Measurements from ENCODE around the gene CDH22. TPM values are rescaled to one million over a fixed set of nuclear protein-coding genes. Genes with fewer than 3 reads are reported as not detected.

Gene CDH22
- total RNA-seq, 1 experiment from 2014 or later: not detected

- Histone ChIP-seq H3K27me3 (ENCODE audit: control insufficient read depth, insufficient read depth, low read length) (peaks cover 3% of the 10 kb centered on the region; the same call in 1 of the 2 replicates), H3K27ac (ENCODE audit: low read length) (no peak overlapping the region), H3K4me1 (ENCODE audit: control insufficient read depth, insufficient read depth, low read length) (no peaks in the 10 kb centered on the region), H3K9me3 (ENCODE audit: control insufficient read depth, insufficient read depth, low read depth, low read length) (no peaks in the 10 kb centered on the region), H3K4me3 (ENCODE audit: low read depth in 2 of 2, low read length in 2 of 2) (no peak overlapping the region), H3K36me3 (ENCODE audit: control insufficient read depth, insufficient read depth, low read length) (no peaks in the 10 kb centered on the region)
- in situ Hi-C loops (cut with HindIII; ENCODE audit: low pct_unique_long_range_greater_than_20kb, low sequenced_read_pairs) (no loop called here), intact Hi-C loops (cut with micrococcal nuclease; ENCODE audit: unreplicated experiment) (no loop called here)
- ATAC-seq (no peak), DNase-seq (ENCODE audit: low read depth, low spot score) (no peak)
- CTCF ChIA-PET: no interaction called here
- TF ChIP-seq REST (IDR thresholded peaks at IDR 0.05; ENCODE audit: insufficient read depth in 1 of 2, low read depth in 2 of 2, low read length in 1 of 2) (no peak), CTCF (IDR thresholded peaks at IDR 0.05) (no peak), POLR2AphosphoS5 (IDR thresholded peaks at IDR 0.05; ENCODE audit: low read depth, low read length) (no peak), TCF7L2 (IDR thresholded peaks at IDR 0.05; ENCODE audit: low read depth, low read length) (no peak), SIN3A (IDR thresholded peaks at IDR 0.05; ENCODE audit: borderline replicate concordance, insufficient read depth, low read depth, low read length) (no peak)
- BruUV-seq (replicated peaks): no TSS peak
- POLR2A ChIA-PET: no interaction called here
These were observed 149.0 kb downstream of the CDH22 start for GRCh38 chr20:46159101-46159897.

- ChIA-PET POLR2A (no interaction called here), CTCF (interaction anchor here (1.0 kb wide), 1 partner anchor 136 kb away, joined by 7 read pairs; no protein-coding TSS in a partner anchor)
- Histone ChIP-seq H3K4me3 (ENCODE audit: low read depth in 2 of 2, low read length in 2 of 2) (no peak overlapping the region), H3K9me3 (ENCODE audit: control insufficient read depth, insufficient read depth, low read depth, low read length) (no peaks in the 10 kb centered on the region), H3K27ac (ENCODE audit: low read length) (no peak overlapping the region), H3K4me1 (ENCODE audit: control insufficient read depth, insufficient read depth, low read length) (no peaks in the 10 kb centered on the region), H3K27me3 (ENCODE audit: control insufficient read depth, insufficient read depth, low read length) (peaks cover 3% of the 10 kb centered on the region; the same call in 1 of the 2 replicates), H3K36me3 (ENCODE audit: control insufficient read depth, insufficient read depth, low read length) (no peaks in the 10 kb centered on the region)
- intact Hi-C loops (cut with micrococcal nuclease; ENCODE audit: unreplicated experiment) (no loop called here), in situ Hi-C loops (cut with HindIII; ENCODE audit: low pct_unique_long_range_greater_than_20kb, low sequenced_read_pairs) (no loop called here)
- DNase-seq (ENCODE audit: low read depth, low spot score) (no peak), ATAC-seq (no peak)
- TF ChIP-seq REST (IDR thresholded peaks at IDR 0.05; ENCODE audit: insufficient read depth in 1 of 2, low read depth in 2 of 2, low read length in 1 of 2) (no peak), CTCF (IDR thresholded peaks at IDR 0.05) (no peak), TCF7L2 (IDR thresholded peaks at IDR 0.05; ENCODE audit: low read depth, low read length) (no peak), SIN3A (IDR thresholded peaks at IDR 0.05; ENCODE audit: borderline replicate concordance, insufficient read depth, low read depth, low read length) (no peak), POLR2AphosphoS5 (IDR thresholded peaks at IDR 0.05; ENCODE audit: low read depth, low read length) (no peak)
- no TSS peak for BruUV-seq (replicated peaks)
These were observed 149.8 kb downstream of the CDH22 start for GRCh38 chr20:46158476-46158987.
